KMS-11 (cell line): ENCODE measurements around the gene ITGBL1.

Experiments
- H2AFZ ChIP-seq: fragments of 200-600 bp; sonication (generic); 2 replicates; pipeline ENCODE4 v1.6.1; 2016; ENCODE audit warnings: antibody characterized with exemption, mixed run types, low read depth
- H3K27ac ChIP-seq: fragments of 200-600 bp; sonication (generic); 2 replicates; pipeline ENCODE4 v1.6.1; 2016; ENCODE audit warnings: mild to moderate bottlenecking, mixed run types
- H3K27me3 ChIP-seq: fragments of 200-600 bp; sonication (generic); 2 replicates; pipeline ENCODE4 v1.6.1; 2017; ENCODE audit warnings: mild to moderate bottlenecking, low read depth, mixed run types, moderate library complexity; ENCODE audit not compliant: insufficient read depth
- H3K36me3 ChIP-seq: fragments of 200-600 bp; sonication (generic); 2 replicates; pipeline ENCODE4 v1.6.1; 2017; ENCODE audit warnings: mild to moderate bottlenecking, mixed run types; ENCODE audit not compliant: insufficient read depth
- H3K4me1 ChIP-seq: fragments of 200-600 bp; sonication (generic); 2 replicates; pipeline ENCODE4 v1.6.1; 2016; ENCODE audit warnings: mild to moderate bottlenecking, low read depth, mixed run types; ENCODE audit not compliant: poor library complexity, severe bottlenecking
- H3K4me2 ChIP-seq: fragments of 200-600 bp; sonication (generic); 2 replicates; pipeline ENCODE4 v1.7.0; 2016; ENCODE audit warnings: mild to moderate bottlenecking, mixed run types
- H3K4me3 ChIP-seq: fragments of 200-600 bp; sonication (generic); IDR thresholded peaks from 2 replicates; pipeline ENCODE4 v1.6.1; 2017; ENCODE audit warnings: low read depth, low read length, mixed read lengths; ENCODE audit not compliant: insufficient read depth
- H3K79me2 ChIP-seq: fragments of 200-600 bp; sonication (generic); 2 replicates; pipeline ENCODE4 v1.6.1; 2016; ENCODE audit warnings: low read depth, mixed run types; ENCODE audit not compliant: insufficient read depth
- H3K9ac ChIP-seq: fragments of 200-600 bp; sonication (generic); 2 replicates; pipeline ENCODE4 v1.6.1; 2016; ENCODE audit warnings: mild to moderate bottlenecking, mixed run types
- H4K20me1 ChIP-seq: fragments of 200-600 bp; sonication (generic); 2 replicates; pipeline ENCODE4 v1.6.1; 2016; ENCODE audit warnings: mild to moderate bottlenecking, mixed run types; ENCODE audit not compliant: insufficient read depth
- CTCF ChIP-seq: fragments of 200-600 bp; sonication (generic); conservative IDR thresholded peaks from 2 replicates; pipeline ENCODE4 v1.6.1; 2017; ENCODE audit warnings: low read depth, mild to moderate bottlenecking, antibody characterized with exemption, low read length, moderate library complexity, mixed read lengths

The ITGBL1 gene

GRCh38 chr13:101565317-101565716 lies 112.8 kb downstream of the ITGBL1 start:
- no peaks in the 10 kb centered on the region for H3K79me2 ChIP-seq
- H3K36me3 ChIP-seq, result no peaks in the 10 kb centered on the region
- H2AFZ ChIP-seq, result no peak overlapping the region
- H3K4me2 ChIP-seq, result no peak overlapping the region
- H3K4me3 ChIP-seq, result no peak overlapping the region
- H3K27ac ChIP-seq, result no peak overlapping the region
- no peaks in the 10 kb centered on the region for H4K20me1 ChIP-seq
- H3K9ac ChIP-seq, result no peak overlapping the region
- TF ChIP-seq CTCF, result no peak
- H3K4me1 ChIP-seq, result no peaks in the 10 kb centered on the region
- H3K27me3 ChIP-seq, result no peaks in the 10 kb centered on the region

- H3K36me3 ChIP-seq, result no peaks in the 10 kb centered on the region
- H3K4me2 ChIP-seq, result no peak overlapping the region
- no peaks in the 10 kb centered on the region for H3K4me1 ChIP-seq
- H3K27ac ChIP-seq, result no peak overlapping the region
- TF ChIP-seq CTCF, result no peak
- no peaks in the 10 kb centered on the region for H3K27me3 ChIP-seq
- H3K9ac ChIP-seq, result no peak overlapping the region
- H3K79me2 ChIP-seq, result no peaks in the 10 kb centered on the region
- H3K4me3 ChIP-seq, result no peak overlapping the region
- no peaks in the 10 kb centered on the region for H4K20me1 ChIP-seq
- no peak overlapping the region for H2AFZ ChIP-seq
Measured at GRCh38 chr13:101567841-101568240, 115.4 kb downstream of the ITGBL1 start.

- Histone ChIP-seq H3K79me2 (no peaks in the 10 kb centered on the region), H4K20me1 (no peaks in the 10 kb centered on the region), H3K36me3 (no peaks in the 10 kb centered on the region), H3K27me3 (no peaks in the 10 kb centered on the region), H3K9ac (no peak overlapping the region), H2AFZ (no peak overlapping the region), H3K4me2 (no peak overlapping the region), H3K27ac (no peak overlapping the region), H3K4me1 (no peaks in the 10 kb centered on the region), H3K4me3 (no peak overlapping the region)
- no peak for TF ChIP-seq CTCF
Measured at GRCh38 chr13:101569807-101570206, 117.3 kb downstream of the ITGBL1 start.

- H3K4me3 ChIP-seq, result no peak overlapping the region
- TF ChIP-seq CTCF, result no peak
- no peaks in the 10 kb centered on the region for H3K36me3 ChIP-seq
- no peak overlapping the region for H3K9ac ChIP-seq
- no peak overlapping the region for H2AFZ ChIP-seq
- H3K4me1 ChIP-seq, result no peaks in the 10 kb centered on the region
- no peak overlapping the region for H3K4me2 ChIP-seq
- no peaks in the 10 kb centered on the region for H3K27me3 ChIP-seq
- H3K79me2 ChIP-seq, result no peaks in the 10 kb centered on the region
- no peaks in the 10 kb centered on the region for H4K20me1 ChIP-seq
- H3K27ac ChIP-seq, result no peak overlapping the region
Measured at GRCh38 chr13:101570410-101570809, 117.9 kb downstream of the ITGBL1 start.

GRCh38 chr13:101572456-101572855 lies 120.0 kb downstream of the ITGBL1 start:
- H2AFZ ChIP-seq, result no peak overlapping the region
- no peaks in the 10 kb centered on the region for H3K36me3 ChIP-seq
- TF ChIP-seq CTCF, result no peak
- no peaks in the 10 kb centered on the region for H4K20me1 ChIP-seq
- no peaks in the 10 kb centered on the region for H3K4me1 ChIP-seq
- no peaks in the 10 kb centered on the region for H3K79me2 ChIP-seq
- no peaks in the 10 kb centered on the region for H3K27me3 ChIP-seq
- H3K9ac ChIP-seq, result no peak overlapping the region
- H3K27ac ChIP-seq, result no peak overlapping the region
- no peak overlapping the region for H3K4me2 ChIP-seq
- no peak overlapping the region for H3K4me3 ChIP-seq
